Ovary (tissue), 9 donors: Measurements from ENCODE around the gene NDST1. TPM values are rescaled to one million over a fixed set of nuclear protein-coding genes. Genes with fewer than 3 reads are reported as not detected.

Experiments used
- DNase-seq, 5 donors: peaks; one replicate each; pipeline ENCODE4 v3.0.0-alpha.2; 2019 to 2020
- H3K27ac ChIP-seq, 2 donors: fragments of 200-600 bp; one replicate each; pipeline versions ENCODE4 v1.5.1 to v1.8.0; 2019 to 2022
- H3K27me3 ChIP-seq: fragments of 200-600 bp; one replicate; pipeline ENCODE4 v1.8.0; 2022
- H3K36me3 ChIP-seq: fragments of 200-600 bp; sonication (generic); one replicate; pipeline ENCODE4 v1.5.1; 2019
- H3K4me1 ChIP-seq: one replicate; pipeline ENCODE4 v1.8.1; 2013; ENCODE audit warnings: mild to moderate bottlenecking, moderate library complexity; ENCODE audit not compliant: insufficient read depth
- H3K4me3 ChIP-seq: fragments of 200-600 bp; sonication (generic); one replicate; pipeline ENCODE4 v1.5.1; 2017
- H3K9me3 ChIP-seq, 2 donors: fragments of 200-600 bp in 1 of 2; sonication (generic) in 1 of 2; one replicate each; pipeline versions ENCODE4 v1.5.1 to v1.8.1; 2013 to 2019; ENCODE audit warnings: mild to moderate bottlenecking in 1 of 2, moderate library complexity in 1 of 2
- CTCF ChIP-seq, 3 donors: fragments of 450-650 bp in 2 of 3; fragments of 200-600 bp in 1 of 3; IDR thresholded peaks; one replicate each; pipeline versions ENCODE4 v1.5.1 to v1.8.0; 2016 to 2022; ENCODE audit warnings: antibody characterized with exemption in 3 of 3, mild to moderate bottlenecking in 1 of 3
- EP300 ChIP-seq: sonication (generic); formaldehyde crosslinking; IDR thresholded peaks from one replicate; pipeline ENCODE4 v1.6.1; 2017; ENCODE audit warnings: antibody characterized with exemption
- POLR2A ChIP-seq: fragments of 450-650 bp; IDR thresholded peaks from one replicate; pipeline ENCODE4 v1.6.1; 2017; ENCODE audit warnings: antibody characterized with exemption, mild to moderate bottlenecking, moderate library complexity
- WGBS, 3 donors: extraction: QIAGEN DNeasy Blood & Tissue Kit in 1 of 3; methylation state at CpG; one replicate each; pipeline versions ENCODE4 v1.1.5 to v1.1.7; 2013 to 2017; 5-methylcytosine and 5-hydroxymethylcytosine counted together
- intact Hi-C, 4 donors: fragments of 100-400 bp; cut with DNase I; formaldehyde crosslinking; loops; one replicate each; pipeline versions ENCODE4 v1.11.0 to v1.15.1; 2022 to 2023
- polyA plus RNA-seq, 2 donors: library from polyadenylated mRNA; stranded (reverse); fragments of 200-250 nt in 1 of 2; fragments of 350-450 nt in 1 of 2; fragmentation: Illumina TruSeq in 1 of 2; extraction: RNeasy Lipid Tissue Mini Kit (QIAGEN cat#74804) in 1 of 2; gene quantifications; one replicate each; pipeline ENCODE4 v1.2.3, GENCODE V29; 2013 to 2014
- total RNA-seq, 7 donors: library from RNA; depleted of rRNA in 2 of 7; stranded (reverse); fragments of >200 nt in 2 of 7; fragmentation: NEBNext Ultra II Directional in 3 of 7; extraction: Animal tissue kit (Norgen Biotek cat#: 25700) in 3 of 7; gene quantifications; one replicate each; pipeline versions ENCODE4 v1.1.0 to v1.2.4, GENCODE V29; 2016 to 2023
- donor health status: DM: no; HTN: no; CAD: no; lungs with moderate emphysema.
- donor health status: DM: no; HTN: no; CAD: no.
- donor health status: Bipolar disorder and iron deficiency.
- donor health status: DM: yes; HTN: yes; CAD: no.
- donor health status: DM: no; HTN: no; CAD: no.
- donor health status: DM: yes; HTN: yes; CAD: no.

NDST1 gene
- total and polyA plus RNA-seq, 9 donors: 31.0 to 139 (median 90.3) TPM

DNA sequence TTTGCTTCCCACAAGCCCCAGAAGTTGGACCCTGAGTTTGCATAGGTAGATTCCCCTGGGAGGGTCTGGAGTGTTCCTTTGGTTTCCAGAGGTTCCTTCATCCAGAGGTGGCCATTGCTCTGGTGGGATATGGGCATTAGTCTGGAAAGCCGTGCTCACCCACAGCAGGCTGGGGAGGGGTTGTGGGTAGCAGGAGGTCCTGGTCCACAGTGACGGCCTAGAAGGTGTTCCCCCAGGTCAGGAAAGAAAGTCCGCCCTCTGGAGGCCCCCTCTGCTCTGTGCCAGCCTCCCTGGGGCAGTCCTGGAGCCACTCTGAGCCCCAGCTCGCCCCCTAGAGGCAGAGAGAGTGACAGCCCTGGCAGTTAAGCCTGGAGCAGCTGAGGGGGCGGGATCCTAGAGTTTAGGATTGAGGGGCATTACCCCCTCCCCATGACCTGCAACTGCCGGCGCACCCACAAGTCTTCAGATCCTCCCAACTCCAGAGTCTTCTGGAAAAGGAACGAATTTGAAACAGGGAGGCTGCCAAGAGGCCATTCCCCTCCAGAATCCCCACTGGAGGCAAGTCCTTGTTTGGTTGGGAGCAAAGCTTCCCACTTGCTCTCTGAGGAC, 36.8 kb downstream of the NDST1 start:
- intact Hi-C loops: loop anchor here in 2 of 4 donors (5.0 kb wide), 2 partner anchors 82 to 87 kb away; no protein-coding TSS in a partner anchor
- WGBS, 3 donors: 43 to 54% (median 44%) methylated on average over 8 of the region's 8 CpGs
- no peak for TF ChIP-seq EP300
- peak; percentile 46 to 72 (median 59) for TF ChIP-seq CTCF (IDR thresholded peaks at IDR 0.05)
- TF ChIP-seq POLR2A: no peak
- Histone ChIP-seq H3K4me3 (no peak overlapping the region), H3K27ac (no peak overlapping the region), H3K36me3 (no peaks in the 10 kb centered on the region), H3K27me3 (no peaks in the 10 kb centered on the region), H3K9me3 (no peaks in the 10 kb centered on the region), H3K4me1 (peaks cover 16% of the 10 kb centered on the region)
- peak; percentile 61 to 79 (median 72) for DNase-seq

DNA sequence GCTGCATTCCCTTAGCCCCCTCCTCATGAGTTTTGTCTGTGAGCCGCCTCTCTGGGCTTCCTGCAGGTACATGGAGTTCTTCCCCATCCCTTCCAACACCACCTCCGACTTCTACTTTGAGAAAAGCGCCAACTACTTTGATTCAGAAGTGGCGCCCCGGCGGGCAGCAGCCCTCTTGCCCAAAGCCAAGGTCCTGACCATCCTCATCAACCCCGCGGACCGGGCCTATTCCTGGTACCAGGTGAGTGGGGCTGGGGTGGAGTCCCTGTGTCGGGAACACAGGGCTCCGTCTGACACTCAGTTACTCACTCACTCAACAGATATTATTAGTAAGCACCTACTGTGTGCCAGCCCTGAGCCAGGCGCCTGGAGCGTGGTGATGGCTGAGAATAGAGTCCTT, 37.3 kb downstream of the NDST1 start:
- 92 to 94% (median 93%) methylated on average over 13 of the region's 13 CpGs for WGBS, 3 donors
- intact Hi-C loops: loop anchor here in 1 of 4 donors (5.0 kb wide), 1 partner anchor 83 kb away; no protein-coding TSS in a partner anchor

DNA sequence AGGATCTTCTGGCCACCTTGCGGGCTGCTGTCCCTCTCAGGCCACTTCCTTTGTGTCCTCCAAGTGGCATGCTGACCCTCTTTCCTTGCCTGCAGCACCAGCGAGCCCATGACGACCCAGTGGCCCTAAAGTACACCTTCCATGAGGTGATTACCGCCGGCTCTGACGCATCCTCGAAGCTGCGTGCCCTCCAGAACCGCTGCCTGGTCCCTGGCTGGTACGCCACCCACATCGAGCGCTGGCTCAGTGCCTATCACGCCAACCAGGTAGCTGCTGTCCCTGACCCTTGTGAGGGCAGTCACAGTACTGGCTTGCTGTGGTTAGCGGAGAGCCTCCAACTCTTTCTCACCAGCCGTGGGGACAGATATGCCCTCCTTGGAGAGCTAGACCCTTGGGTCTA, 40.2 kb downstream of the NDST1 start:
- no peak for TF ChIP-seq POLR2A
- TF ChIP-seq CTCF (IDR thresholded peaks at IDR 0.05): no peak
- TF ChIP-seq EP300: no peak
- Histone ChIP-seq H3K4me1 (no peaks in the 10 kb centered on the region), H3K9me3 (no peaks in the 10 kb centered on the region), H3K4me3 (no peak overlapping the region), H3K36me3 (no peaks in the 10 kb centered on the region), H3K27me3 (no peaks in the 10 kb centered on the region), H3K27ac (no peak overlapping the region)
- DNase-seq: no peak
- intact Hi-C loops: loop anchor here in 1 of 4 donors (1.0 to 5.0 kb wide), 2 partner anchors 25 to 86 kb away; no protein-coding TSS in a partner anchor
- WGBS, 3 donors: 85 to 93% (median 87%) methylated on average over 15 of the region's 15 CpGs

More for the DNA sequence above, 37.3 kb downstream of the NDST1 start:
- H3K4me1 ChIP-seq: peaks cover 11% of the 10 kb centered on the region
- H3K36me3 ChIP-seq: no peaks in the 10 kb centered on the region
- TF ChIP-seq CTCF (IDR thresholded peaks at IDR 0.05) (no peak), EP300 (no peak), POLR2A (no peak)
- H3K27me3 ChIP-seq: no peaks in the 10 kb centered on the region
- H3K4me3 ChIP-seq: no peak overlapping the region
- no peak for DNase-seq
- no peaks in the 10 kb centered on the region for H3K9me3 ChIP-seq
- no peak overlapping the region for H3K27ac ChIP-seq

DNA sequence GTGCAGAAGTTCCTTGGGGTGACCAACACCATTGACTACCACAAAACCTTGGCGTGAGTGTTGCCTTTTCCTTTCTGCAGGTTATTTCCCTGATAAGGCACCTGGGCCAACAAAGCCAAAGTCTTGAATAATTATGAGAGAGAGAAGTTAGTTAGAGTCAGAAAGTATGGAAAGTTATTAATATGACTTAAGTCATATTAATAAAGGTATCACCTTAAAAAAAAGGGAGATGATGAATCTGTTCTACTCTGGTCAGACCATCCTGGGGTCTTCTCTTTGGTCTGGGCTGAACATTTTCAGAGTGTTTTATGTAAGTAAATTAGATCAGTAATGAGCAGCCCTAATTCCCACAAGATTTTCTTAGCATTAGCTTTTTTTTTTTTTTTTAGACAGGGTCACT, 41.8 kb downstream of the NDST1 start:
- Histone ChIP-seq H3K27me3 (no peaks in the 10 kb centered on the region), H3K4me1 (no peaks in the 10 kb centered on the region), H3K4me3 (no peak overlapping the region), H3K27ac (no peak overlapping the region), H3K36me3 (no peaks in the 10 kb centered on the region), H3K9me3 (no peaks in the 10 kb centered on the region)
- WGBS, 3 donors: 96 to 100% (median 100%) methylated on average over 1 of the region's 1 CpG
- no peak for DNase-seq
- no peak for TF ChIP-seq EP300
- TF ChIP-seq POLR2A: no peak
- intact Hi-C loops: loop anchor here in 2 of 4 donors (5.0 to 10.0 kb wide), 2 partner anchors 87 to 235 kb away; no protein-coding TSS in a partner anchor

DNA sequence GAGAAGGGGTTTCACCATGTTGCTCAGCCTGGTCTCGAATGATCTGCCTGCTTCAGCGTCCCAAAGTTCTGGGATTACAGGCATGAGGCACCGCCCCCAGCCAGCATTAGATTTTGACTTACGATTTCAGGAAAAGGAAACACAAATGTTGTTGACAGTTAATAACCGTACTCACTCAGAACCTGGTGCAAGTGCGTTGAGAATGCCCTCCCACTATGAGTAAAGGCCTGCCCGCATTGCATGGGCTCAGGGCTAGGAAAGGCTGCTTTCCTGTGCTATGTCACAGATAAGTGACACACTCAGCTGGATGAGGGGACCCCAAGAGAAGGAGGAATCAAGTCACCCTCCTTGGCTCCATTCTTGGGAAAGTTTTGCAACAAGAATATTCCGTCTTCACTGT, 42.4 kb downstream of the NDST1 start:
- H3K4me1 ChIP-seq: no peaks in the 10 kb centered on the region
- 76 to 85% (median 76%) methylated on average over 8 of the region's 8 CpGs for WGBS, 3 donors
- no peak for TF ChIP-seq EP300
- TF ChIP-seq POLR2A: no peak
- TF ChIP-seq CTCF (IDR thresholded peaks at IDR 0.05): no peak
- H3K36me3 ChIP-seq: no peaks in the 10 kb centered on the region
- DNase-seq: no peak
- no peaks in the 10 kb centered on the region for H3K27me3 ChIP-seq
- no peak overlapping the region for H3K27ac ChIP-seq
- H3K4me3 ChIP-seq: no peak overlapping the region
- no peaks in the 10 kb centered on the region for H3K9me3 ChIP-seq
- intact Hi-C loops: loop anchor here in 1 of 4 donors (10.0 kb wide), 1 partner anchor 235 kb away; no protein-coding TSS in a partner anchor
